ENCODE measurements around the gene EPS8L3. TPM values are rescaled to one million over a fixed set of nuclear protein-coding genes. Genes with fewer than 3 reads are reported as not detected.

Gene EPS8L3
- polyA plus RNA-seq, 1 donor from 2014 or later, result not detected

GRCh38 chr1:109812691-109813393, 49.1 kb upstream of the EPS8L3 start:
- no peak overlapping the region for H2AFZ ChIP-seq (ENCODE audit: low read depth, low read length)
- H3K79me2 ChIP-seq (replicated peaks; ENCODE audit: insufficient read depth, low read length), result no peaks in the 10 kb centered on the region
- H3K9me3 ChIP-seq (ENCODE audit: low read length), result no peaks in the 10 kb centered on the region
- no peak overlapping the region for H3K9ac ChIP-seq (ENCODE audit: low read length)
- no peaks in the 10 kb centered on the region for H4K20me1 ChIP-seq (ENCODE audit: insufficient read depth)
- H3K27ac ChIP-seq (ENCODE audit: low read length), result no peak overlapping the region
- no peak overlapping the region for H3K4me3 ChIP-seq (ENCODE audit: low read length)
- no peak overlapping the region for H3K4me2 ChIP-seq (ENCODE audit: low read length)
- H3F3A ChIP-seq (ENCODE audit: insufficient read depth, low read length, poor library complexity, severe bottlenecking), result peaks cover 10% of the 10 kb centered on the region
- no peaks in the 10 kb centered on the region for H3K27me3 ChIP-seq (ENCODE audit: insufficient read depth, low read depth, low read length)
- H3K9me2 ChIP-seq (ENCODE audit: insufficient read depth, low read length), result no peaks in the 10 kb centered on the region
- TF ChIP-seq EZH2 (IDR thresholded peaks at IDR 0.05; ENCODE audit: borderline replicate concordance, insufficient read depth, low read length, poor library complexity, severe bottlenecking), result no peak
- TF ChIP-seq EP300 (conservative IDR thresholded peaks at IDR 0.05; ENCODE audit: poor library complexity, severe bottlenecking), result no peak
- TF ChIP-seq POLR2AphosphoS5 (IDR thresholded peaks at IDR 0.05), result no peak
- TF ChIP-seq MXI1 (conservative IDR thresholded peaks at IDR 0.05; ENCODE audit: poor library complexity, severe bottlenecking), result no peak
- TF ChIP-seq TAF1 (IDR thresholded peaks at IDR 0.05; ENCODE audit: low read depth), result no peak
- no peak for TF ChIP-seq REST (IDR thresholded peaks at IDR 0.05; ENCODE audit: borderline replicate concordance)
- TF ChIP-seq SMC3 (conservative IDR thresholded peaks at IDR 0.05; ENCODE audit: poor library complexity), result no peak
- no peak for TF ChIP-seq RAD21 (conservative IDR thresholded peaks at IDR 0.05)
- TF ChIP-seq, protein P1, sequence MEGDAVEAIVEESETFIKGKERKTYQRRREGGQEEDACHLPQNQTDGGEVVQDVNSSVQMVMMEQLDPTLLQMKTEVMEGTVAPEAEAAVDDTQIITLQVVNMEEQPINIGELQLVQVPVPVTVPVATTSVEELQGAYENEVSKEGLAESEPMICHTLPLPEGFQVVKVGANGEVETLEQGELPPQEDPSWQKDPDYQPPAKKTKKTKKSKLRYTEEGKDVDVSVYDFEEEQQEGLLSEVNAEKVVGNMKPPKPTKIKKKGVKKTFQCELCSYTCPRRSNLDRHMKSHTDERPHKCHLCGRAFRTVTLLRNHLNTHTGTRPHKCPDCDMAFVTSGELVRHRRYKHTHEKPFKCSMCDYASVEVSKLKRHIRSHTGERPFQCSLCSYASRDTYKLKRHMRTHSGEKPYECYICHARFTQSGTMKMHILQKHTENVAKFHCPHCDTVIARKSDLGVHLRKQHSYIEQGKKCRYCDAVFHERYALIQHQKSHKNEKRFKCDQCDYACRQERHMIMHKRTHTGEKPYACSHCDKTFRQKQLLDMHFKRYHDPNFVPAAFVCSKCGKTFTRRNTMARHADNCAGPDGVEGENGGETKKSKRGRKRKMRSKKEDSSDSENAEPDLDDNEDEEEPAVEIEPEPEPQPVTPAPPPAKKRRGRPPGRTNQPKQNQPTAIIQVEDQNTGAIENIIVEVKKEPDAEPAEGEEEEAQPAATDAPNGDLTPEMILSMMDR (IDR thresholded peaks at IDR 0.05; ENCODE audit: poor library complexity, severe bottlenecking), result no peak
- H3K36me3 ChIP-seq (ENCODE audit: insufficient read depth, low read length), result no peaks in the 10 kb centered on the region

- Histone ChIP-seq H3F3A (ENCODE audit: insufficient read depth, low read length, poor library complexity, severe bottlenecking) (no peaks in the 10 kb centered on the region), H4K20me1 (ENCODE audit: insufficient read depth) (no peaks in the 10 kb centered on the region), H3K4me2 (ENCODE audit: low read length) (no peak overlapping the region), H3K9ac (ENCODE audit: low read length) (no peak overlapping the region), H2AFZ (ENCODE audit: low read depth, low read length) (no peak overlapping the region), H3K36me3 (ENCODE audit: insufficient read depth, low read length) (no peaks in the 10 kb centered on the region), H3K9me2 (ENCODE audit: insufficient read depth, low read length) (no peaks in the 10 kb centered on the region), H3K27ac (ENCODE audit: low read length) (no peak overlapping the region), H3K79me2 (replicated peaks; ENCODE audit: insufficient read depth, low read length) (no peaks in the 10 kb centered on the region), H3K9me3 (ENCODE audit: low read length) (no peaks in the 10 kb centered on the region), H3K4me3 (ENCODE audit: low read length) (no peak overlapping the region), H3K27me3 (ENCODE audit: insufficient read depth, low read depth, low read length) (no peaks in the 10 kb centered on the region)
- TF ChIP-seq MXI1 (conservative IDR thresholded peaks at IDR 0.05; ENCODE audit: poor library complexity, severe bottlenecking) (no peak), SMC3 (conservative IDR thresholded peaks at IDR 0.05; ENCODE audit: poor library complexity) (no peak), RAD21 (conservative IDR thresholded peaks at IDR 0.05) (no peak), EP300 (conservative IDR thresholded peaks at IDR 0.05; ENCODE audit: poor library complexity, severe bottlenecking) (no peak)
These were observed 45.0 kb upstream of the EPS8L3 start for GRCh38 chr1:109808703-109809102.

Measured in neural cell (in vitro differentiated cells).